CD4-positive, CD25-positive, alpha-beta regulatory T cell (primary cell): ENCODE results near the gene AFF4. TPM values are rescaled to one million over a fixed set of nuclear protein-coding genes. Genes with fewer than 3 reads are reported as not detected.
A peak's percentile ranks its signal among the peaks of the same experiment; 100 is the strongest.

Experiments used
- ATAC-seq, 2 donors: fragments of 150-1000 bp; cut with Tn5 transposase; one replicate each; pipeline ENCODE4 v1.10.0; 2021; ENCODE audit warnings: low read depth in 2 of 2, moderate number of reproducible peaks in 2 of 2, moderate library complexity in 1 of 2
- DNase-seq, 3 donors: peaks; one replicate each; pipeline versions ENCODE4 v3.0.0 to v3.0.0-alpha.2; 2012 to 2022; ENCODE audit warnings: mixed read lengths in 1 of 3
- H3K27ac ChIP-seq: one replicate; pipeline ENCODE4 v1.7.0; 2013; ENCODE audit warnings: mild to moderate bottlenecking, low read length; ENCODE audit not compliant: insufficient read depth, poor library complexity, severe bottlenecking
- H3K27me3 ChIP-seq: one replicate; pipeline ENCODE4 v1.7.0; 2013; ENCODE audit warnings: low read length; ENCODE audit not compliant: control insufficient read depth, insufficient read depth
- H3K36me3 ChIP-seq: one replicate; pipeline ENCODE4 v1.7.0; 2013; ENCODE audit warnings: mild to moderate bottlenecking, low read length, moderate library complexity; ENCODE audit not compliant: control insufficient read depth, insufficient read depth
- H3K4me1 ChIP-seq: 2 replicates; pipeline ENCODE4 v1.7.0; 2013; ENCODE audit warnings: mild to moderate bottlenecking, low read length; ENCODE audit not compliant: insufficient read depth, control insufficient read depth, poor library complexity, severe bottlenecking
- H3K4me3 ChIP-seq: one replicate; pipeline ENCODE4 v1.7.0; 2013; ENCODE audit warnings: low read depth, mild to moderate bottlenecking, low read length, moderate library complexity
- H3K9me3 ChIP-seq, 2 experiments: 1 replicate in 1 of 2; 2 replicates in 1 of 2; pipeline ENCODE4 v1.7.0; 2013; ENCODE audit warnings: low read length in 2 of 2, mild to moderate bottlenecking in 1 of 2, moderate library complexity in 1 of 2; ENCODE audit not compliant: control insufficient read depth in 2 of 2
- H3K27ac Mint-ChIP-seq, 3 donors: one replicate each; pipeline ENCODE4 v1.8.0; 2020 to 2022; ENCODE audit warnings: mild to moderate bottlenecking in 3 of 3, mixed read lengths in 3 of 3, moderate library complexity in 2 of 3
- H3K27me3 Mint-ChIP-seq: one replicate; pipeline ENCODE4 v1.8.0; 2022; ENCODE audit warnings: mild to moderate bottlenecking, mixed read lengths
- H3K36me3 Mint-ChIP-seq: one replicate; pipeline ENCODE4 v1.8.0; 2020; ENCODE audit warnings: mixed read lengths
- H3K4me1 Mint-ChIP-seq, 4 donors: one replicate each; pipeline ENCODE4 v1.8.0; 2020 to 2022; ENCODE audit warnings: mixed read lengths in 4 of 4, mild to moderate bottlenecking in 1 of 4
- H3K4me3 Mint-ChIP-seq, 4 donors: one replicate each; pipeline ENCODE4 v1.8.0; 2020 to 2022; ENCODE audit warnings: mild to moderate bottlenecking in 4 of 4, mixed read lengths in 4 of 4, moderate library complexity in 3 of 4
- H3K9me3 Mint-ChIP-seq, 7 donors: one replicate each; pipeline ENCODE4 v1.8.0; 2020 to 2022; ENCODE audit warnings: mixed read lengths in 7 of 7, mild to moderate bottlenecking in 3 of 7, moderate library complexity in 2 of 7
- polyA plus RNA-seq, 4 donors: library from polyadenylated mRNA; unstranded; fragments of 300-500 nt; fragmentation: Illumina TruSeq; gene quantifications; one replicate each; pipeline ENCODE4 v1.2.3, GENCODE V29; 2021
- total RNA-seq: library from RNA; stranded (reverse); gene quantifications from one replicate; pipeline ENCODE4 v1.2.3, GENCODE V29; 2022

Gene AFF4
- total and polyA plus RNA-seq, 5 donors from 2014 or later = 13.5 to 74.8 (median 16.8) TPM

DNA sequence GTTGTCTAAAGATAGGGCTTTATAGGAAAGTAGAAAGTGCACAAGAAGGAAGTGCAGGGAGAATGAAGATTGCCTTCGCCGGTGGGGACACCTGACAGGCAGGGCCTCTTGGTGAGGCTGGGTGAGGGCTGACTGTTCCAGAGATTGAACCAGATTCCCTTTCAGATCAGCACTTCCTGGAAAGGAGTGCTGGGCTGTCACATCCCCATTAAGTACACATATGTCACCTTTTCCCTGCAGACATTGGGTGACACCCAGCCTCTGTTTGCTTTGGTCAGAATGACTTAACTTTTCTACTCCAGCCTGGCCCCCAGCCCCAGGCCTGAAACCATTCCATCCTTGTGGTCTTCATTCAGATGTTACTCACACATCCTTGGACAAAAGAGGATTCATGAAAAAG lies 125.6 kb downstream of the AFF4 start:
- H3K4me3 ChIP-seq = no peak overlapping the region
- no peaks in the 10 kb centered on the region for H3K4me1 Mint-ChIP-seq
- no peak overlapping the region for H3K27ac ChIP-seq
- H3K4me3 Mint-ChIP-seq = no peak overlapping the region
- no peak for DNase-seq
- no peaks in the 10 kb centered on the region for H3K27me3 ChIP-seq
- no peak for ATAC-seq
- no peaks in the 10 kb centered on the region for H3K36me3 Mint-ChIP-seq
- H3K27me3 Mint-ChIP-seq = peaks cover 30% of the 10 kb centered on the region
- H3K9me3 Mint-ChIP-seq = no peaks in the 10 kb centered on the region
- no peaks in the 10 kb centered on the region for H3K4me1 ChIP-seq
- H3K9me3 ChIP-seq = no peaks in the 10 kb centered on the region
- H3K36me3 ChIP-seq = no peaks in the 10 kb centered on the region
- H3K27ac Mint-ChIP-seq = no peak overlapping the region

GRCh38 chr5:132836852-132837251 lies 126.6 kb downstream of the AFF4 start:
- Histone ChIP-seq H3K27ac (no peak overlapping the region), H3K4me3 (no peak overlapping the region), H3K9me3 (no peaks in the 10 kb centered on the region), H3K4me1 (no peaks in the 10 kb centered on the region), H3K36me3 (no peaks in the 10 kb centered on the region), H3K27me3 (no peaks in the 10 kb centered on the region)
- ATAC-seq (no peak), DNase-seq (no peak)
- H3K27ac Mint-ChIP-seq = no peak overlapping the region
- H3K4me1 Mint-ChIP-seq = no peaks in the 10 kb centered on the region
- H3K36me3 Mint-ChIP-seq = no peaks in the 10 kb centered on the region
- no peaks in the 10 kb centered on the region for H3K9me3 Mint-ChIP-seq
- H3K27me3 Mint-ChIP-seq = peaks cover 34% of the 10 kb centered on the region
- H3K4me3 Mint-ChIP-seq = no peak overlapping the region

DNA sequence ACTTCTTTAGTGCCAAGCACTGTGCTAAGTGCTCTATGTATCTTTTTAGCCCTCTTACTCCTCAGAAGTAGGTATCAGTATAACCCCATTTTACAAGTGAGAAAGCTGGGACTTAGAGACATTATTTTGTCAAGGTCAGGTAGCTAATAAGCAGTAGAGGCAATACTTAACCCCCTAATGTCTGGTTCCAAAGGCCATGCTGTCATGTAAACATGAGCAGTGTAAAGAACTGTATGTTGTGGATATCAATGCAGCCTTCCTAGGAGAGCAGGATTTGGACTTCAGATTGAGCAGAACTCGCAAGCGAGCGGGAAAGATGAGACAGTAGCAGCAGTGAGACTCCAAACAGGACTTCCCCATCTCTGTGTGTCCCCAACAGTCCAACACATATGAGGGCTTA lies 129.4 kb downstream of the AFF4 start:
- H3K4me1 Mint-ChIP-seq = peaks cover 0 to 13% (median 3%) of the 10 kb centered on the region in 4 donors
- H3K9me3 Mint-ChIP-seq = peaks cover 0 to under 1% (median 0%) of the 10 kb centered on the region in 7 donors
- H3K4me3 ChIP-seq = no peak overlapping the region
- H3K27ac Mint-ChIP-seq = no peak overlapping the region
- H3K27me3 ChIP-seq = peaks cover 4% of the 10 kb centered on the region
- H3K36me3 ChIP-seq = no peaks in the 10 kb centered on the region
- H3K4me3 Mint-ChIP-seq = no peak overlapping the region
- H3K9me3 ChIP-seq = no peaks in the 10 kb centered on the region
- H3K27me3 Mint-ChIP-seq = peaks cover 51% of the 10 kb centered on the region
- H3K27ac ChIP-seq = no peak overlapping the region
- H3K4me1 ChIP-seq = peaks cover 14% of the 10 kb centered on the region
- H3K36me3 Mint-ChIP-seq = no peaks in the 10 kb centered on the region
- ATAC-seq (no peak), DNase-seq (no peak)

- no peak for ATAC-seq
- Histone ChIP-seq H3K36me3 (no peaks in the 10 kb centered on the region), H3K9me3 (no peaks in the 10 kb centered on the region), H3K4me1 (peaks cover 14% of the 10 kb centered on the region), H3K27ac (no peak overlapping the region), H3K4me3 (no peak overlapping the region), H3K27me3 (peaks cover 10% of the 10 kb centered on the region)
- Mint-ChIP-seq H3K4me1 (peaks cover 0 to 13% (median 4%) of the 10 kb centered on the region in 4 donors), H3K4me3 (peak overlapping the region; percentile 33 to 66 (median 49)), H3K9me3 (peaks cover 0 to 1% (median 0%) of the 10 kb centered on the region in 7 donors), H3K27me3 (peaks cover 53% of the 10 kb centered on the region), H3K27ac (no peak overlapping the region), H3K36me3 (no peaks in the 10 kb centered on the region)
- no peak for DNase-seq
Observed at GRCh38 chr5:132832612-132833011, 130.8 kb downstream of the AFF4 start.

DNA sequence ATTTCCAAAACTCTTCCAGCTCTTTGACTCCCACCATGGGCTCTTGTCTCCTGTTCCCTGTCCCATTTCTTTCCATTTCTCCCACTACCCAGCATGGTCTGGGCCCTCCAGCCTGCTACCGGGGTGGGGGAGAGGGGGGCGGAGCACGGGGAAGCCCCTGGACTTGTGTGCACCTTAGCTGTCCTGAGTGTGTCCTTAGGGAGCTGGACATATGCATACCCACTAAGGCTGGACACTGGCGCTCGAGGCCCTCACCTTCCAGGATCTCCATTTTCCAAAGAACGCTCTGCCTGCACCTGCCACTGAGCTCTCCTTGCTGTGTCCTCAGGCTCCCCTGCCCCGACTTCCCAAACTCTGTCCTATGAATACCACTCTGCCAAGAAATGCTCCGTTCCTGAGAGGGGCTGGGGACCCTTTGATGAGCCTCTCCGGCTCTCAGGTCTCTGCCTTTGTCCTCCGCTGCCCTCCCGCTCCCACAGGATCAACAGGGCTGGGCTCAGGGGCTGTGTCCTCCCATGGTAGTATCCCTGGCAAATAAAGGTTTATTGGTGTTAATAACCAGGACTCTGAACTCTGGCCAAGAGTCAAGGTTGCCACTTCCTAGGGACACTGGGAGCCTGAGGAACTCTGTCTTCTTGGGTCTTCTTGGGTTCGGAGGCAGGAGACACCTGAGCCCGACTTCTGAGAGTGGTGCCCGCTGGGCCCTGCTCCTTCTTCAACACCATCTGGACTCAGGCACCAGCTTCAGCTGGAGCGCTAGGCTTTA lies 132.2 kb downstream of the AFF4 start:
- Histone ChIP-seq H3K36me3 (no peaks in the 10 kb centered on the region), H3K4me1 (peaks cover 14% of the 10 kb centered on the region), H3K4me3 (no peak overlapping the region), H3K9me3 (no peaks in the 10 kb centered on the region), H3K27ac (no peak overlapping the region), H3K27me3 (peaks cover 17% of the 10 kb centered on the region)
- H3K4me3 Mint-ChIP-seq = peak overlapping the region; percentile 74 to 86 (median 79)
- H3K4me1 Mint-ChIP-seq = peaks cover 0 to 14% (median 4%) of the 10 kb centered on the region in 4 donors
- H3K27me3 Mint-ChIP-seq = peaks cover 59% of the 10 kb centered on the region
- no peaks in the 10 kb centered on the region for H3K36me3 Mint-ChIP-seq
- ATAC-seq = no peak
- no peak for DNase-seq
- peak overlapping the region in 1 of 3 donors; percentile 84 for H3K27ac Mint-ChIP-seq
- peaks cover 0 to 3% (median 0%) of the 10 kb centered on the region in 7 donors for H3K9me3 Mint-ChIP-seq

DNA sequence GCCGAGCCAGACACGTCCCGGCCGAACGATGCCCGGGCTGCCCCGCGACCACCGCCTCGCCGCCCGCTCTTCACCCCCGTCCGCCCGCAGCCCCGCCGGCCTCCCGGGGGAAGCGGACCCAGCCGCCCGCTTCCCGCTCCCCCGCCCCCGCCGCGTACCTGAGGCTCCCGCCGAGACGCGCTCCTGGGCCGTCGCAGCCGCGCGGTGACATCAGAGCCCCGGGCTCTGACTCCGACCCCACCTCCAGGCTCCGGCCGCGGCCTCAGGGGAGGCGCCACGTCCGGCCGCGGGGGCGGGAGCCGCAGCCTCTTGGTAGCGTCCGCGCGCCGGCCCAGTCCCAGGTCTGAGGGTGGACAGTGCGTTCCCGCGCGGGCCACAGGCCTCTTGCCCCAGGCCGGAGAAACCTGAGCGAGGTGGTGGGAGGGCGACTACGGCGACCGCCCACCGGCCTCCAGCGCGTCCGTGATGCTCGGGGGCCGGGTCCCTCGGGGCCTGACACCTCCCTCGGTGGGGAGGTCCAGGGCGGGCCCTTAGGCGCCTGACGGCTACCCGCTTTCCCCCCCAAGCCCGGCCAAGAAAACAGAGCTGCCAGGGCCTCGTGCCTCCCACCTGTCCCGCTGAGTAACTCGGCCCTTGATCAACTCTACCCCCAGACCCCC lies 132.9 kb downstream of the AFF4 start, which contains the start of gene SHROOM1:
TSS of gene SHROOM1 (minus strand) at position 212 of the 659 bp plus-strand sequence. CDS start 4,507 bp downstream, outside the sequence.
- Histone ChIP-seq H3K27ac (no peak within 1 kb of the TSS), H3K4me1 (peaks cover 20% of the 10 kb centered on the region), H3K36me3 (no peaks in the 10 kb centered on the region), H3K4me3 (no peak within 1 kb of the TSS), H3K27me3 (peaks cover 18% of the 10 kb centered on the region), H3K9me3 (no peaks in the 10 kb centered on the region)
- peak within 1 kb of the TSS; percentile 85 to 93 (median 86) for H3K4me3 Mint-ChIP-seq
- ATAC-seq (peak in 1 of 2 donors; percentile 9), DNase-seq (no peak)
- H3K27me3 Mint-ChIP-seq = peaks cover 61% of the 10 kb centered on the region
- peaks cover 0 to 19% (median 4%) of the 10 kb centered on the region in 4 donors for H3K4me1 Mint-ChIP-seq
- peaks cover 0 to 3% (median 0%) of the 10 kb centered on the region in 7 donors for H3K9me3 Mint-ChIP-seq
- H3K27ac Mint-ChIP-seq = peak within 1 kb of the TSS in 1 of 3 donors; percentile 84
- H3K36me3 Mint-ChIP-seq = no peaks in the 10 kb centered on the region

DNA sequence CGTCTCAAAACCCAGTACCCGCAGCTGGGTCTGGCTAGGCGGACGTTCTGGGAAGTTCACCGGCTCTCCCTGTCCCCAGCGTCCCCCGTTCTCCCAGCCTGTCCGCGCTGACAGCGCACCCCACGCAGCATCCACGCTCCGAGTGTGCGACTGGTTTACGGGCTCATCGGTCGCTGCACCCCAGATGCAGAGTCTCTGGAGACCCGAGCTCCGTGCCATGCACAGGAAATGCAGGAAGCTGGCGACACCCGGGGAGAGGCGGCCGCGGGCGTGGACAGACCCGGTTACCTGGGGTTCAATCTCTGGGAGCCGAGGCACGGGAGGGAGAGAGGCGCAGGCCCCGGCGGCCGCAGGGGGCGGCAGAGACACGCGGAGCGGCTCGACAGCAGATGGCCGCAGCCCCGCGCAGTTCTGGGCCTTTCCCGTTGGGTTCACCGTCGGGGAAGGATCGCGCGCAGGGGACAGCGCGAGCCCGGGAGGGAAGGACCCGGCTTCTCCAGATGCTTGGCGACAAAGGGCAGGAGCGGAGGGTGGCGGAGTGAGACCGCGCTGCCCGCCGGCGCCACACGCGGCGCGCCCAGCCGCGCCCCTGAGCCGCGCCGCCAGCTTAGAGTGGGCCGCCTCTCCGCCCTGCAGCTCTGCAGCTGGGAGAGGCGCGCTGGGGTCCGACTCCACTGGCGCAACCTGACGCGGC lies 133.5 kb downstream of the AFF4 start:
- Histone ChIP-seq H3K9me3 (no peaks in the 10 kb centered on the region), H3K27ac (no peak overlapping the region), H3K4me3 (no peak overlapping the region), H3K27me3 (peaks cover 19% of the 10 kb centered on the region), H3K36me3 (no peaks in the 10 kb centered on the region), H3K4me1 (peaks cover 24% of the 10 kb centered on the region)
- Mint-ChIP-seq H3K4me3 (peak overlapping the region; percentile 64 to 93 (median 86)), H3K36me3 (no peaks in the 10 kb centered on the region), H3K27me3 (peaks cover 65% of the 10 kb centered on the region), H3K27ac (no peak overlapping the region), H3K4me1 (peaks cover 0 to 19% (median 4%) of the 10 kb centered on the region in 4 donors), H3K9me3 (peaks cover 0 to 3% (median 0%) of the 10 kb centered on the region in 7 donors)
- DNase-seq (peak; percentile 54 to 69 (median 66)), ATAC-seq (peak; percentile 88 to 90)
